HG03520 (cell line): Measurements from ENCODE around the gene TDRD5.
A peak's percentile ranks its signal among the peaks of the same experiment; 100 is the strongest.
"Not testable (repeated sequence)": the region's sequence is repeated elsewhere in the genome, so short reads cannot be mapped to it uniquely, and the experiment has no call there.

ENCODE experiments used
- ATAC-seq: cut with Tn5 transposase; IDR thresholded peaks from one replicate; pipeline ENCODE4 v1.9.1; 2021; ENCODE audit warnings: mild to moderate bottlenecking, moderate library complexity; ENCODE audit not compliant: unreplicated experiment

TDRD5 gene

GRCh38 chr1:179598631-179599030 lies 7.0 kb downstream of the TDRD5 start:
- ATAC-seq, result no peak

- ATAC-seq, result no peak
Measured at GRCh38 chr1:179599623-179600249, 8.1 kb downstream of the TDRD5 start.

- no peak for ATAC-seq
Measured at GRCh38 chr1:179601093-179601492, 9.5 kb downstream of the TDRD5 start.

- no peak for ATAC-seq
Measured at GRCh38 chr1:179612361-179612760, 20.7 kb downstream of the TDRD5 start.

- no peak for ATAC-seq
Measured at GRCh38 chr1:179630719-179631118, 39.1 kb downstream of the TDRD5 start.

GRCh38 chr1:179632868-179633267 lies 41.2 kb downstream of the TDRD5 start:
- ATAC-seq, result peak; percentile 93

- ATAC-seq, result no peak
Measured at GRCh38 chr1:179637211-179637860, 45.7 kb downstream of the TDRD5 start.

GRCh38 chr1:179661018-179661417 lies 69.4 kb downstream of the TDRD5 start:
- ATAC-seq, result no peak

GRCh38 chr1:179663810-179664209 lies 72.2 kb downstream of the TDRD5 start:
- no peak for ATAC-seq

- ATAC-seq, result no peak
Measured at GRCh38 chr1:179677882-179678281, 86.2 kb downstream of the TDRD5 start.

- ATAC-seq, result not testable (repeated sequence)
Measured at GRCh38 chr1:179694530-179694929, 102.9 kb downstream of the TDRD5 start.

- ATAC-seq, result no peak
Measured at GRCh38 chr1:179702946-179703539, 111.4 kb downstream of the TDRD5 start.

GRCh38 chr1:179706339-179706941 lies 114.8 kb downstream of the TDRD5 start:
- ATAC-seq, result no peak

GRCh38 chr1:179707406-179707805 lies 115.8 kb downstream of the TDRD5 start:
- ATAC-seq, result no peak

- no peak for ATAC-seq
Measured at GRCh38 chr1:179708434-179709195, 117.0 kb downstream of the TDRD5 start.

GRCh38 chr1:179709841-179710329 lies 118.3 kb downstream of the TDRD5 start:
- peak; percentile 58 for ATAC-seq

- no peak for ATAC-seq
Measured at GRCh38 chr1:179714159-179714558, 122.5 kb downstream of the TDRD5 start.

GRCh38 chr1:179714623-179715022 lies 123.0 kb downstream of the TDRD5 start:
- ATAC-seq, result no peak

- no peak for ATAC-seq
Measured at GRCh38 chr1:179719272-179719671, 127.6 kb downstream of the TDRD5 start.

GRCh38 chr1:179728271-179728670 lies 136.6 kb downstream of the TDRD5 start:
- no peak for ATAC-seq

GRCh38 chr1:179729881-179730280 lies 138.2 kb downstream of the TDRD5 start:
- ATAC-seq, result no peak
